Stimulated activated naive CD8-positive, alpha-beta T cell treated with anti-CD3 and anti-CD28 coated beads, Interleukin-15, amount 100 ng/mL, for 72 hours (primary cell): ENCODE measurements around the gene ASPRV1.
A peak's percentile ranks its signal among the peaks of the same experiment; 100 is the strongest.

Source experiments
- ATAC-seq: fragments of 150-1000 bp; cut with Tn5 transposase; 2 replicates; pipeline ENCODE4 v1.10.0; 2021; ENCODE audit warnings: mild to moderate bottlenecking, moderate library complexity
- DNase-seq, 2 donors: peaks; one replicate each; pipeline ENCODE4 v3.0.0; 2021 to 2022
- H3K27ac Mint-ChIP-seq, 2 donors: one replicate each; pipeline ENCODE4 v1.8.0; 2022; ENCODE audit warnings: mild to moderate bottlenecking in 2 of 2, mixed read lengths in 2 of 2, moderate library complexity in 2 of 2
- H3K27me3 Mint-ChIP-seq: one replicate; pipeline ENCODE4 v1.8.0; 2022; ENCODE audit warnings: mixed read lengths
- H3K4me1 Mint-ChIP-seq: one replicate; pipeline ENCODE4 v1.8.0; 2022; ENCODE audit warnings: mild to moderate bottlenecking, mixed read lengths
- H3K4me3 Mint-ChIP-seq, 2 donors: one replicate each; pipeline ENCODE4 v1.8.0; 2022; ENCODE audit warnings: mild to moderate bottlenecking in 2 of 2, mixed read lengths in 2 of 2, moderate library complexity in 1 of 2
- H3K9me3 Mint-ChIP-seq, 2 donors: one replicate each; pipeline ENCODE4 v1.8.0; 2022; ENCODE audit warnings: mixed read lengths in 2 of 2

The ASPRV1 gene

DNA sequence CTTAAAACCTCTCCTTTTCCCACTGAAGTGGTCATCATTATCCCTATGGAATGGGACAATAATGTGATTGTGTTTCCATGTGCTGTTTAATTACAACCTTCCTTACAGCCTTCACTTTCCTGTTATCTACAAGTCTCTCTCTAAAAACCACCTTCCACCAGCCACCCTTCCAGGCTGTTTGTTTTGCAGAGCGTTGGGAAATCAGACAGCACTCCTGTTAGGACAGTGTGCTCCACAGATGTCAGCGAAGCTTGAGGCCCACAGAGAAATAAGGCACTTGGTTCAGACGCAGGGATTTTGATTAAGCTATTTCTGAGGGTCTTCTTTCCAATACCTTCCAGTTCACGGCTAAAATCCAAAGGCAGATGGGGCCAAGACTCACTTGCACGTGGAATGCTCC, 32.3 kb upstream of the ASPRV1 start:
- H3K27ac Mint-ChIP-seq: no peak overlapping the region
- no peak overlapping the region for H3K4me3 Mint-ChIP-seq
- H3K9me3 Mint-ChIP-seq: no peaks in the 10 kb centered on the region
- DNase-seq (no peak), ATAC-seq (no peak)
- H3K4me1 Mint-ChIP-seq: peaks cover 11% of the 10 kb centered on the region
- no peaks in the 10 kb centered on the region for H3K27me3 Mint-ChIP-seq

DNA sequence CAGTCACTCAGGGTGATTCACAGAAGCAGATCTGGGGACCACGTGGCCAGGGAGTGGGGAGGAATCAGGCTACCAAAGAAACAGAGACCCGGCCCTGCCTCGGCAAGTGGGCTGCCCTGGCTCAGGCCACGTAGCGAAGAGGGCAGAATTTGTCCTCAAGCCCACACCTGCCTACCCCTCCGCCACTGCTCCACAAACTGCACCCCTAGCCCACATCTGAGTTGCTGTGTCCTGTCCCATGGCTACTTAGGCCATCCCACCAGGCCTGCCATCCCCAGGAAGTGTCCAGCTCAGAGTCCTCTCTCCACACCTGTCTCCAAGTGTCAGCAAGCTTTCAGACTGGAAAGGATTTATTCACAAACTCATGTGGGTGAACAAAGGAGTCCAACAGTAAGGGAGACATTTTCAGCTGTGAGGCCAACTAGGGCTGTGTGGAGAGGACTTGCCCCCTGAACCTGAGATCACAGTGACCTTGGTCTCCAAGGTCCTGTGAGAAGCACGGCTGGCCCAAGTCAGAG, 31.7 kb upstream of the ASPRV1 start:
- Mint-ChIP-seq H3K27me3 (no peaks in the 10 kb centered on the region), H3K4me1 (peaks cover 16% of the 10 kb centered on the region), H3K9me3 (no peaks in the 10 kb centered on the region), H3K27ac (peak overlapping the region in 1 of 2 donors; percentile 74), H3K4me3 (no peak overlapping the region)
- DNase-seq (no peak), ATAC-seq (no peak)

DNA sequence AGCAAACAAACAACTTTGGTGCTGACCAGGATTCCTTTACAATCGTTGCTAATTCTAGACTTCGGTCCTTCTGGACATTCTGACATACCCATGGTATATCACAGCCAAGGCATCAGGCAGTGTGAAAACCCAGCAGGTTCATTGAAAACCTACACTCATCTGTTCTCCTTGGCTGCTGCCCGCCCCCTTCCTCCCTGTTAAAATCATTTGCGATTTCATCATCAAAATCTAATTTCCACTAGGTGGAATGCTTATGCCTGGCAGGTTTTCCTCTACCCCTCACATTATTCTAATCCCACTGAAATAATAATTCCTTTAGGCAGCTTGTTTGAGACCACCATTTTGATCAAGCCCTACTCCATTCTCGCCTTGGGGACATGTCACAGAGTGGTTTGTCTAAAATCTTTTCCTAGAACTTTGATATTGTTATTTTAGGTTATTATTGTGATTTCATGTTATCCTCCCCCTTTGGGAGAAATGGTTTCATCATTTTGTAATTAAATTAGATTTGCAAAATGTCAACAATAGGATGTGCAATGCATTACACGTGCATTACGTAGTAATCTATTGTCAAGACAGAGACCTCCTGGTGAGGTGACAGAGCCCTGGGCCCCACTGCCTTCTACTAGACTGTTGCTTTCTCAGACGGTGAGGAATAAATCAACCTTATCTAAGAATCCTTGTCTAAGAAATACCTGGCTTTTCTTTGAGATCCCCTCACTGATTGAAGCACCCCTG, 31.0 kb upstream of the ASPRV1 start:
- peaks cover 12% of the 10 kb centered on the region for H3K4me1 Mint-ChIP-seq
- H3K27me3 Mint-ChIP-seq: no peaks in the 10 kb centered on the region
- no peak overlapping the region for H3K4me3 Mint-ChIP-seq
- peak overlapping the region in 1 of 2 donors; percentile 39 for H3K27ac Mint-ChIP-seq
- ATAC-seq (no peak), DNase-seq (no peak)
- no peaks in the 10 kb centered on the region for H3K9me3 Mint-ChIP-seq

DNA sequence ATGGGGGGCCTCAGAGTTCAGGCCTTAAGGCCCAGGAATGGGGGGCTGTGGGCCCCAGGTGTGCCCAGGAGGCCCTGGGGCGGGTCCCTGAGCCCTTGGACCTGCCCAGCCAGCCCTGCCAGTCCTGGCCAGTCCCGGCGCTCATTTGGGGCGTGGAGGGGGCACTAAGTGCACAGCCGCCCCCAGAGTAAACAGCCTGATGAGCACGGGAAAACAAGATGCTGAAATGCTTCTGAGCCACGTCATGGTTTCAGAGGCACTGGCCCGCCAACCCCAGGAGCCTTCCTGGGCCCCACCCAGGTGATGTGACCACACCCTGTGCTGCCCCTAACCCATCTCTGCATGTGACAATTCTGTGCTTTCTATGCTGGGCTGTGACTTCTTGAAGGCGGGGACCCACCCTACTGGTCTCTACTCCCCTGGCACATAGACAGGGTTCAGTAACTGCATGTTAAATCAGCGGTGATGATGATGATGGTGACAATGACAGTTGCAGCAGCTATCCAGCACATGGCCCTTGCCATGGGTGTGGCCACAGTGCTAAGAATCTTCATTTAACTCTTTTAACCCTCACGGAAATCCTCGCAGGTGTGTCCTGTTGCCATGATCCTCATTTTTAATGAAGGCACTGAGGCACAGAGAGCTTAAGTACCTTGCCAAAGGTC, 28.1 kb upstream of the ASPRV1 start:
- ATAC-seq (no peak), DNase-seq (no peak)
- Mint-ChIP-seq H3K4me1 (peaks cover 7% of the 10 kb centered on the region), H3K9me3 (no peaks in the 10 kb centered on the region), H3K27me3 (no peaks in the 10 kb centered on the region), H3K27ac (no peak overlapping the region), H3K4me3 (no peak overlapping the region)

DNA sequence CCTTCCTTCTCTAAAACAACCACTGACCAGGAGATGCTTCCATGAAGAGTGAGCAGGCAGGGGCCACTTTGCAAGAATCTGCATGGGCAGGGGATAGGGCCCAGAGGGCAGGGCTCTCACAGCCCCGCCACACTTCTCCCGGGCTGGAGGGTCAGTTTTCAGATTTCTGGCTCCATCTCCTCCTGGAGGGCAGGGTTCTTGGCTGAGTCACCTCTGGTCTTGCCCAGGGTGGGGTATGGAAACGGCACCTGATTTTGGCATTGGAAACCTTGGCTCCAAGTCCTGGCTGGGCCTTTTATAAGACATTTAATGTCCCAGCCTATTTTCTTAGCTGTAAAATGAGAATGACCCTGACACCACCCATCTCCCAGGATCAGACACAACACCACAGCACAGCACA, 27.6 kb upstream of the ASPRV1 start:
- peak overlapping the region in 1 of 2 donors; percentile 28 for H3K27ac Mint-ChIP-seq
- no peak for DNase-seq
- H3K27me3 Mint-ChIP-seq: no peaks in the 10 kb centered on the region
- ATAC-seq: no peak
- H3K4me1 Mint-ChIP-seq: peaks cover 7% of the 10 kb centered on the region
- H3K4me3 Mint-ChIP-seq: no peak overlapping the region
- H3K9me3 Mint-ChIP-seq: no peaks in the 10 kb centered on the region

DNA sequence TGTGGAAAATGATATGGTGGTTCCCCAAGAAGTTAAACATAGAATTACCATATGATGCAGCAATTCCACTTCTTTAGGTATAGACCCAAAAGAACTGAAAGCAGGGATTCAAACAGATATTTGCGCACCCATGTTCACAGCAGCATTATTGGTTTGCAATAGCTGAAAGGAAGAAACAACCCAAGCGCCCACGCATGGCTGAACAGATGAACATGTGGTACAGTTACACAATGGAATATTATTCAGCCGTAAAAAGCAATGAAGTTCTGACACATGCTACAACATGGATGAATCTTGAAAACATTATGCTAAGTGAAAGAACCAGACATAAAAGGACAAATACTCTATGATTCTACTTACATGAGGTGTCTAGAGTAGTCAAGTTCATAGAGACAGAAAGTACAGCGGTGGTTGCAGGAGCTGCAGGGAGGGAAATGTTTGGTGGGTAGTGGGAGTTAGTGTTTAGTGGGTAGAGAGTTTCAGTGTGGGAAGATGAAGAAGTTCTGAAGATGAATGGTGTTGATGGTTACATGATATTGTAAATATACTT, 26.7 kb upstream of the ASPRV1 start:
- DNase-seq (no peak), ATAC-seq (no peak)
- Mint-ChIP-seq H3K27me3 (no peaks in the 10 kb centered on the region), H3K27ac (no peak overlapping the region), H3K4me1 (peaks cover 7% of the 10 kb centered on the region), H3K4me3 (no peak overlapping the region), H3K9me3 (no peaks in the 10 kb centered on the region)

DNA sequence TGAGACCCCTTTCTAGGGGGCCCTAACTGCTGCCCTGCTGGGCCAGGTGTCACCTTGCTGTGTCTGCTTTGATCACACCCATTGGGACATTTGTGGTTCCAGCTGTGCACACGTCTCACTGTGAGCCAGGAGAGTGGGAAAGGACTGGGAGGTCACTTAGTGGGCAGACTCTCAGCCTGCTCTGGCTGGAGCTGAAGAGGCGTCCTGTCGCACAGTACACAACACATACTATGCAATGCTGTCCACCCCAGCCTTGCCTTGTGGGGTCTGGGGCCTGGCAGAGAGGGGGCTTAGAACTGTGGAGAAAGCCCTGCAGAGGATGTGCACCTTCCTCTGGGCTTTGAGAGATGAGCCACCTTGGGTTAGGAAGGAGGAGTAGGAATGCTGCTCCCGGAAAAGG, 25.3 kb upstream of the ASPRV1 start:
- Mint-ChIP-seq H3K4me3 (no peak overlapping the region), H3K9me3 (no peaks in the 10 kb centered on the region), H3K4me1 (peaks cover 7% of the 10 kb centered on the region), H3K27ac (no peak overlapping the region), H3K27me3 (no peaks in the 10 kb centered on the region)
- DNase-seq (no peak), ATAC-seq (no peak)

DNA sequence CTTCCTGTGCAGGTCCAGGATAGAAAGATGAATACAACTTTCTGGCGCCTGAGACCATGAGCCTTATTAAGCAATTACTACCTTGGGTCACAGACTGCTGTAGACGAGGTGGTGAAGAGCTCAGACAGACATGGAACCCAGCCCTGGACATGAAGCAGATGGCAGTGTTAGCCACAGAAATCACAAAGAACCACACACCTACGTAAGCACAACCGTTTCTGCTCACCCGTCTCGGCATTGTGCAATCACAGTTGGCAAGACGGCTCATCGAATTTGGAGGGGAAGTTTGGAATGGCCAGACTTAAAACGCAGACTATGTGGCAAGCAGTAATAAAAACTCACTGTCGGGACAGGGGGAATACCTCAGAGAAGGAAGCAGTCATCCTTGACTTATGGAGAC, 24.3 kb upstream of the ASPRV1 start:
- Mint-ChIP-seq H3K4me1 (peaks cover 7% of the 10 kb centered on the region), H3K4me3 (no peak overlapping the region), H3K9me3 (no peaks in the 10 kb centered on the region), H3K27ac (no peak overlapping the region), H3K27me3 (no peaks in the 10 kb centered on the region)
- DNase-seq (no peak), ATAC-seq (no peak)

DNA sequence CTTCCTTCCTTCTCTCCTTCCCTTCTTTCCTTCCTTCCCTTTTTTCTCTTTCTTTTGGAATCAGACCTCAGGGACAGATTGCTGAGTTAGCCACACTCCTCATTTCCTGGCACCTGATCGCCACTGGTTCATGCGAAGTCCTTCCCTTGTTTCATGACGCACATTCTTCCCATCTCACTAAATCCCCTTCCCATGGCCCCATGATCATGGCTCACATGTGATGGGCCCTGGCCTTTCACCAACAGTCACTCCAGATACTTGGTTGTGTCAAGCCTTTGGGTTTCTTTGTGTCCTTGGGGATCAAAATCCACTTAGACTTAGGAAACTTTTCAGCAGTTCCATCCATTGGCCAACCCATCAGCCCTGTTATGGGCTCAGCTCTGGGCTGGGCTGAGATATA, 23.8 kb upstream of the ASPRV1 start:
- Mint-ChIP-seq H3K4me1 (peaks cover 7% of the 10 kb centered on the region), H3K9me3 (no peaks in the 10 kb centered on the region), H3K27ac (no peak overlapping the region), H3K4me3 (no peak overlapping the region), H3K27me3 (no peaks in the 10 kb centered on the region)
- ATAC-seq: no peak
- no peak for DNase-seq

DNA sequence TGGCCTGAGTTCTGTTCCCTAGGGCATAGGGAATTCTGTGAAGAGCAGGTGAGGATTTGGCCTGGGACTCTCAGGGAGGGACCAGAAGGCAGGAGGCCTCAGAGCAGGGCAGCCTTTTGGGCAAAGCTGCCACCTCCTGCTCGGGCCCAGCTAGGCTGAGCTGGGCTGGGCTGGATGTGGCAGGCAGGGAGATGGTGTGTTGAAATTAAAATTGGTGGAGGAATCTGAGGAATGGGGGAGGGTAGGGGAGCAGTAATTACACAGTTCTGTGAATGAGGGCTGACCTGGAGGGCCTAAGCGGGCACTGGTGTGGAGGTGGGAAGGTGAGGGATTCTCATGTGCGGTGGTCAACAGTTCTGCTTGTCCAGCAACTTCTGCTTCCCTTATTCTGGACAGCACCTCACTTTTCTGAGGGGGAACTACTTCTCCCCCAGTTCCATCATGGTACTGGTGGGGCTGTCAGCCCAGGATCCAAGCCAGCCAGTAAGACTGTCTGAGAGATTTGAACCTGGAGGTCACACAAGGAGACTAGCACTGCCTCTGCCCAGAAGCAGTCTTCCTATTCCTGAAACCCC, 22.0 kb upstream of the ASPRV1 start:
- Mint-ChIP-seq H3K9me3 (no peaks in the 10 kb centered on the region), H3K27ac (no peak overlapping the region), H3K4me1 (peaks cover 5% of the 10 kb centered on the region), H3K4me3 (no peak overlapping the region), H3K27me3 (no peaks in the 10 kb centered on the region)
- no peak for ATAC-seq
- no peak for DNase-seq

DNA sequence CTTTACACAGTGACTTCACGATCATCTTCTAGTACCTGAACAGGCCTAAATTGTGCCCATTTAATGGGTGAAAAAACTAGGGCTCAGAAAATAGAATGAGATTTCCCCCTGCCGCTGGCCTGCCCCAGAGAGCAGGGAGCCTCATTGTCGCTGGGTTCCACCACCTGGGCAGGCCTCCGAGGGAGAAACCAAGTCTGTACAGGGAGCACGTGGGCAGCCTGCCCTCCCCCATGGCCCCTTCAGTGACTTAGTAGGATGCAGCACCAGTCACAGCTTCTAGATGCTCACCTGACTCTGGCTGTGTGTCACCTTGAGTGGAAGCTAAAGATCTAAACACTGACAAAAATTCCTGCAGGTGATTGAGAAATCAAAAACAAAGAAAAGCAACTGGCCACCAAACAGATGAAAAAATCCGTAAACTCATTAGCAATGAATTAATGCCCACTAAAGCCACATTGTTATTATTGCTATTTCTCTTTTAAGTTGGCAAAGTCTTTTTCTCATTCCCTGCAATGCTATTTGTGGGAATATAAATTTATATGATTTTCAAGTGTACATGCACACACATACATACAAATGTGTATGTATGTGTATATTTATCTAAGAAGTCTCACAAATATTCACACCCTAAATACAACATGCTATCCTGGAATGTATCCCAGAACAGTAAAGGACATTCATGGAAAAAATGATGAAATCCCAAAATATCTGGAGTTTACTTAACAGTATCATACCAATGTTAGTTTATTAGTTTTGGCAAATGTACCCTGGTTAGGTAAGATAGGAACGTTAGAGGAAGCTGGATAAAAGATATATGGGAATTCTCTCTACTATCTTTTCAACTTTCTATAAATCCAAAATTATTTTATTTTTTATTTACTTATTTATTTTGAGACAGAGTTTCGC, 18.7 kb upstream of the ASPRV1 start:
- Mint-ChIP-seq H3K27ac (peak overlapping the region in 1 of 2 donors; percentile 88), H3K4me1 (peaks cover 18% of the 10 kb centered on the region), H3K4me3 (no peak overlapping the region), H3K27me3 (no peaks in the 10 kb centered on the region), H3K9me3 (no peaks in the 10 kb centered on the region)
- ATAC-seq (no peak), DNase-seq (no peak)

DNA sequence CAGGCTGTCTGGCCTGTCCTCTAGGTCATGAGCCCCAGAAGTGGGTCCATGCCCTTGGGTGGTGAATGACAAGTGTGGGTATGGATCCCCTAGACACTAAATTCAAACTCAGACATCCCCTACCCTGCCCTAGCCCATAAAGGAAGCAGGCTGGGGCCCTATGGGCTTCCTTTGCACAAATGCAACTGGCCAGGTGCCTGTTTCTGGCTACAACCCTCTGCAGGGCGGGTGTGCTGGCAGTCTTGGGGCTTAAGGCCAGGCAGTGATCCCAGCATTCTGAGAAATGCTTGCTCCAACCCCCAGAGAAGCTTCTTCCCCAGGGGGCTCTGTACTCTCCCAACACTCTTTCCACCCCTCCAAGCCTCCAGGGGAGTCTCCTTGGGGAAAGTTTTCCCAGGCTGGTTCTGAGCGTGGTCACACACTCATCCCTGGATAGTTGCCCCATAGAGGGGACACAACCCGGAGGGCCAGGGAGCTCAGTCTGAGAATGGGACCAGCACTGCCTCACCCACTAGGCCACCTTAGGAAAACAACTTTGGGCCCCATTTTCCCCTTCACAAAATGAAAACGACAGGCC, 16.6 kb upstream of the ASPRV1 start:
- Mint-ChIP-seq H3K27me3 (no peaks in the 10 kb centered on the region), H3K27ac (no peak overlapping the region), H3K9me3 (no peaks in the 10 kb centered on the region), H3K4me3 (no peak overlapping the region), H3K4me1 (peaks cover 18% of the 10 kb centered on the region)
- ATAC-seq: no peak
- no peak for DNase-seq

DNA sequence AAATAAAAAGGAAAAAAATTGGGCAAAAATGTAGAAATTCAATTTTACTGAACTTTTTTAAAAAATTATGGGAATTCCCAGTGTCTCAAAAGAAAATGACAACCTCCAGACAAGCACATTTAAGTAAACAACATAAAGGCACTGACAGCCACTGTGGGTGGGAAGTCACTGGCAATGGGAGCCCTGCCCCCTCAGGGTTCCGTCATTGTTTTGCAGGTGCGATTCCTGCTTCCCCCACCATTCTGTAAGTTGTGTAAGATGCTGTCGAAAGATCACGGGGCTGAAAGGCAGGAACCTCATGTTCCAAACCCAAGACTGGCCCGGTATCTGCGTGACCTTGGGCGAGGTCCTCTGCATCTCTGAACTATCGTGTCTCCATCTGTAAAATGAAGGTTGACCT, 15.8 kb upstream of the ASPRV1 start:
- ATAC-seq (no peak), DNase-seq (no peak)
- Mint-ChIP-seq H3K4me3 (no peak overlapping the region), H3K27me3 (no peaks in the 10 kb centered on the region), H3K27ac (no peak overlapping the region), H3K9me3 (no peaks in the 10 kb centered on the region), H3K4me1 (peaks cover 18% of the 10 kb centered on the region)

DNA sequence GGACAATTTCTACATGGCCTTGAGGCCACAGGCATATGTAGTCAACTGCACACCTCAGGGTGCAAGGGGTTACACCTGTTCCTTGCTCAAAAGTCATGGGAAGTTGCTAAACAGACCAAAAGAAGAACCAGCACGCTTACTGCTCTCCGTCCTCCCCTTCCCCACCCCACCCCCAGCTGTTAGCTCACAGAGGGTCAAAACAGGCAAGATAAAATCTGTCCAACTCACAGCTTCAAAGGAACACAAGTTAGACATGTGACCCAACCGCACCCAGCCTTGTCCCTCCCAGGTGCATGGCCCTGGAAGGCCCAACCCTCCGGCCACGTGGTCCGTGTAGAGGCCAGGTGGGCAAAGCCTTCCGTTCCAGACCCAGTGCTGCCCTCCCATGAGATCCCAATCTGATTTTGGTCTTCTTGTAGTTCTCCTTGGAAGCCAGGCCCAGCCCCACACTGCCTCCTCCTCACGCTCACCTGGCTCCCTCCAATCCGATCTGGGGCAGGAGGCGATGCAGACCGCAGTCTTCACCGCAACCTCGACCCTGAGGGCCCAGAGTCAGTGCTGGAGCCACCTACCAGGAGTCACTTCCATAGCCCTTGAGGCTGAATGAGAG, 14.5 kb upstream of the ASPRV1 start:
- no peak overlapping the region for H3K4me3 Mint-ChIP-seq
- H3K27ac Mint-ChIP-seq: peak overlapping the region; percentile 5 to 90
- no peaks in the 10 kb centered on the region for H3K9me3 Mint-ChIP-seq

More for the DNA sequence above, 14.5 kb upstream of the ASPRV1 start:
- Mint-ChIP-seq H3K27me3 (no peaks in the 10 kb centered on the region), H3K4me1 (peaks cover 18% of the 10 kb centered on the region)
- DNase-seq (no peak), ATAC-seq (no peak)
